K562 (cell line): ENCODE data around the gene LINGO3. TPM values are rescaled to one million over a fixed set of nuclear protein-coding genes. Genes with fewer than 3 reads are reported as not detected.

Source experiments
- ARID4B ChIP-seq: sonication (generic); formaldehyde crosslinking; IDR thresholded peaks from 2 replicates; pipeline ENCODE4 v1.8.0; 2022; ENCODE audit warnings: mild to moderate bottlenecking, missing genetic modification reagents
- ELF2 ChIP-seq: fragments of 250-450 bp; sonication (Bioruptor Pico); IDR thresholded peaks from 2 replicates; pipeline ENCODE4 v1.5.0; 2021; ENCODE audit warnings: mild to moderate bottlenecking
- HDAC8 ChIP-seq: fragments of 450-650 bp; IDR thresholded peaks from 2 replicates; pipeline ENCODE4 v1.6.1; 2016; ENCODE audit warnings: mild to moderate bottlenecking, missing genetic modification characterization, moderate library complexity, missing compliant biosample characterization
- LARP7 ChIP-seq: fragments of 450-650 bp; IDR thresholded peaks from 2 replicates; pipeline ENCODE4 v1.6.1; 2016
- MAFF ChIP-seq: IDR thresholded peaks from 2 replicates; pipeline ENCODE4 v1.6.1; 2012; ENCODE audit warnings: low read length, improper control_type of control experiment
- NFE2L1 ChIP-seq: fragments of 450-650 bp; IDR thresholded peaks from 2 replicates; pipeline ENCODE4 v1.6.1; 2016; ENCODE audit warnings: missing genetic modification characterization, low read depth, mild to moderate bottlenecking, missing compliant biosample characterization, moderate library complexity, borderline replicate concordance
- NFXL1 ChIP-seq: fragments of 450-650 bp; formaldehyde crosslinking; IDR thresholded peaks from 2 replicates; pipeline ENCODE4 v1.4.0; 2021; ENCODE audit warnings: mild to moderate bottlenecking
- PREB ChIP-seq: sonication (generic); formaldehyde crosslinking; IDR thresholded peaks from 2 replicates; pipeline ENCODE4 v1.8.1; 2023; ENCODE audit warnings: mild to moderate bottlenecking, missing genetic modification reagents
- ZFP91 ChIP-seq: sonication (generic); formaldehyde crosslinking; IDR thresholded peaks from 2 replicates; pipeline ENCODE4 v1.8.0; 2022; ENCODE audit warnings: mild to moderate bottlenecking, missing genetic modification reagents
- ZNF217 ChIP-seq: sonication (generic); formaldehyde crosslinking; IDR thresholded peaks from 2 replicates; pipeline ENCODE4 v1.8.0; 2022; ENCODE audit warnings: mild to moderate bottlenecking, missing genetic modification reagents
- ZNF449 ChIP-seq: fragments of 250-450 bp; sonication (Bioruptor Pico); IDR thresholded peaks from 2 replicates; pipeline ENCODE4 v1.8.0; 2022; ENCODE audit warnings: moderate library complexity, mild to moderate bottlenecking, inconsistent platforms
- polyA plus RNA-seq, 8 experiments: library from polyadenylated mRNA; depleted of rRNA in 4 of 8; stranded (reverse) in 5 of 8; unstranded in 3 of 8; fragments of >200 nt; fragmentation: Nextera tagmentation in 2 of 8; fragmentation: Illumina TruSeq in 1 of 8; extraction: Ambion mirVana in 2 of 8; extraction: Trizol in 1 of 8; gene quantifications; 2 replicates each; pipeline versions ENCODE4 v1.2.1 to v1.2.3, GENCODE V29; 2011 to 2014; ENCODE audit warnings: inconsistent platforms in 1 of 8, missing spikeins in 1 of 8
- total RNA-seq, 7 experiments: library from RNA; depleted of rRNA in 6 of 7; stranded (reverse); fragments of >200 nt in 6 of 7; fragmentation: Illumina TruSeq in 2 of 7; extraction: Trizol in 2 of 7; gene quantifications; 2 replicates each; pipeline versions ENCODE4 v1.2.1 to v1.2.3, GENCODE V29; 2011 to 2021; ENCODE audit warnings: low replicate concordance in 1 of 7
- TF ChIP-seq, protein P1 (sequence below): conservative IDR thresholded peaks from 2 replicates; pipeline ENCODE4 v1.6.1; 2011; ENCODE audit warnings: low read depth, mild to moderate bottlenecking, low read length; ENCODE audit not compliant: control insufficient read depth

LINGO3 gene
- total and polyA plus RNA-seq, 9 of the 15 experiments (the other 6 are each of a cell fraction or from before 2014, with no cell fraction given): 0.03 to 0.05 (median 0.03) TPM; not detected in 6

- TF ChIP-seq NFXL1: no peak
- TF ChIP-seq ZNF449: no peak
- TF ChIP-seq, protein P1, sequence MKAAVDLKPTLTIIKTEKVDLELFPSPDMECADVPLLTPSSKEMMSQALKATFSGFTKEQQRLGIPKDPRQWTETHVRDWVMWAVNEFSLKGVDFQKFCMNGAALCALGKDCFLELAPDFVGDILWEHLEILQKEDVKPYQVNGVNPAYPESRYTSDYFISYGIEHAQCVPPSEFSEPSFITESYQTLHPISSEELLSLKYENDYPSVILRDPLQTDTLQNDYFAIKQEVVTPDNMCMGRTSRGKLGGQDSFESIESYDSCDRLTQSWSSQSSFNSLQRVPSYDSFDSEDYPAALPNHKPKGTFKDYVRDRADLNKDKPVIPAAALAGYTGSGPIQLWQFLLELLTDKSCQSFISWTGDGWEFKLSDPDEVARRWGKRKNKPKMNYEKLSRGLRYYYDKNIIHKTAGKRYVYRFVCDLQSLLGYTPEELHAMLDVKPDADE: no peak; the same call in 1 of the 2 replicates
- TF ChIP-seq ZFP91: no peak
- TF ChIP-seq ARID4B: no peak; the same call in 1 of the 2 replicates
- TF ChIP-seq PREB: no peak
- no peak for TF ChIP-seq ZNF217
- TF ChIP-seq NFE2L1 (tag): no peak
- peak; percentile 83; the same call in 1 of the 2 replicates for TF ChIP-seq LARP7
- TF ChIP-seq MAFF: no peak
- no peak for TF ChIP-seq ELF2 (CRISPR knock-in tag)
- 0 out of 2 replicates have a peak, but pooled peaks have one; percentile 16 for TF ChIP-seq HDAC8 (tag)
Observed at GRCh38 chr19:2269244-2270156, 38.5 kb downstream of the LINGO3 start (continued).
